ENCODE measurements around the gene AIFM2. TPM values are rescaled to one million over a fixed set of nuclear protein-coding genes. Genes with fewer than 3 reads are reported as not detected.

The AIFM2 gene
- total and polyA plus RNA-seq, 3 donors from 2014 or later, result 7.1 to 9.7 (median 7.1) TPM

DNA sequence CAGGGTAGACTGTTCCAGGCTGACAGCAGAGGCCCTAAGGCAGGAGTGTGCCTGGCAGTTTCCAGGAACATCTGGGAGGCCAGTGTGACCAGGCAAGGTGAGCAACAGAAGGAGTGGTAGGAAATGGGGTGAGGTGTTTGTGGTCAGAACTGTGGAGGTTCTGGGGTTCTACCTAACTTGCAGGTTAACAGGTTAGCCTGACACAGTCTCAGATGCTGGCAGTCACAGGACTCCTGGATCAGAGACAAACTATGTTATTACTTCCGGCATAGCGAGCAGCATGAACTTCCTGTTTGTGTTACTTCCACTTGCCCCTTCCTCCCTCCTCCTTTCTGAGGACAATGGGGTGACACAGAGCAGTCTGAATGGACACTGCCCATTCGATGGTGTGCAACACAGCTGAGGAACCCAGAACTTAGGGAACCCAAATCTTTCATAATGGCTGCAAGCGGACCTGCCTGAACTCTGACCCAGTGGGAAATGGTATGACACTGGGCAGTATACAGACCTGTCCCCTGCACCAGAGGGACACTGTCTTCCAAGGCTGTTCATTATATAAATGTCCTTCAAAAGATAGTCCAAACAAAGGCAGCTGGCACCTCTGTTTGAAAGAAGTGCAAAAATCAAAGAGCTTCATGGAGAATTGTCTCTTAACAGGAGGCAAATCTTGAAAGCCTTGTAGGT is 41.6 kb upstream of the AIFM2 start:
- no peaks in the 10 kb centered on the region for H3K27me3 ChIP-seq
- no peaks in the 10 kb centered on the region for H3K9me3 ChIP-seq
- no peak for DNase-seq
- intact Hi-C loops (cut with DNase I; ENCODE audit: low total_unique reads), result no loop called here
- peak overlapping the region in 1 of 2 donors; percentile 15 for H3K27ac ChIP-seq
- peaks cover 3% of the 10 kb centered on the region for H3K4me1 ChIP-seq
- H3K4me3 ChIP-seq, result no peak overlapping the region
- TF ChIP-seq, protein P1, sequence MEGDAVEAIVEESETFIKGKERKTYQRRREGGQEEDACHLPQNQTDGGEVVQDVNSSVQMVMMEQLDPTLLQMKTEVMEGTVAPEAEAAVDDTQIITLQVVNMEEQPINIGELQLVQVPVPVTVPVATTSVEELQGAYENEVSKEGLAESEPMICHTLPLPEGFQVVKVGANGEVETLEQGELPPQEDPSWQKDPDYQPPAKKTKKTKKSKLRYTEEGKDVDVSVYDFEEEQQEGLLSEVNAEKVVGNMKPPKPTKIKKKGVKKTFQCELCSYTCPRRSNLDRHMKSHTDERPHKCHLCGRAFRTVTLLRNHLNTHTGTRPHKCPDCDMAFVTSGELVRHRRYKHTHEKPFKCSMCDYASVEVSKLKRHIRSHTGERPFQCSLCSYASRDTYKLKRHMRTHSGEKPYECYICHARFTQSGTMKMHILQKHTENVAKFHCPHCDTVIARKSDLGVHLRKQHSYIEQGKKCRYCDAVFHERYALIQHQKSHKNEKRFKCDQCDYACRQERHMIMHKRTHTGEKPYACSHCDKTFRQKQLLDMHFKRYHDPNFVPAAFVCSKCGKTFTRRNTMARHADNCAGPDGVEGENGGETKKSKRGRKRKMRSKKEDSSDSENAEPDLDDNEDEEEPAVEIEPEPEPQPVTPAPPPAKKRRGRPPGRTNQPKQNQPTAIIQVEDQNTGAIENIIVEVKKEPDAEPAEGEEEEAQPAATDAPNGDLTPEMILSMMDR (IDR thresholded peaks at IDR 0.05), result no peak
- TF ChIP-seq POLR2A (IDR thresholded peaks at IDR 0.05), result no peak
- no peaks in the 10 kb centered on the region for H3K36me3 ChIP-seq (ENCODE audit: low read depth, missing control alignments)
- 68 to 72% methylated on average over 4 of the region's 4 CpGs for WGBS, 2 donors

DNA sequence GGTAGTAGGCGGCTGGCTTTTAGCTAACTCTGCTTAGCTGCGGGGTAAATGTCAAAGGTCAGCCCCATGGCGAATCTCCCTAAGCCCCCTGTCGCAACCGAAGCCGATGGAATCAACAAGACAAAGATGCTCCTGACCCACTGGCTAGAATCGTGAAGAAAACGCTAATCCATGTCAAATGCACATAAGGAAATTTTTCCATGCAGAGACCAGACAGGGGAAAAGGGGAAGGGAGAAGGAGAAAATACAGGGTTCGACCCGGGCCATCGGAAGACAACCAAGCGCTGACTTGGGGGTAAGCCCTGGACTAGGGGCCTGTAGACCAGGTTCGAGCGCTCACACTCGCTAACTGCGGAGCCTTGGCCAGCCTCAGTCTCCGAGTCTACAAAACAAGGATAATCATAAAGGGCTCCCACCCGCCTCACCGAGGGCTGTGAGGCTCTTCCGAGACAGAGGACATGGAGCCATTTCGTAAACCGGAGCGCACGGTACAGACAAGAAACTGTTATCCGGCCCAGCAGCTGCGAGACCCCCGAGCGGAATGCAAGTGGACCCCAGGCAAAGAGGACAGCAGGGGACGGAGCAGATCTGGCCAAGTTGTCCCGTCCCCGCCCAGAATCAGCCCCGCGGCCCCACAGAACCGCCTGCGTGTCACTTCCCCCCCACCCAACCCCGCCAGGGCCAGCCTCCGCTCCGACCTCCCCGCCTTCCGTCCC is 37.2 kb upstream of the AIFM2 start:
- WGBS, 2 donors, result 0 to 1% methylated on average over 17 to 31 of the region's 40 CpGs
- Histone ChIP-seq H3K4me3 (peak overlapping the region; percentile 80 to 99), H3K27ac (peak overlapping the region; percentile 89 to 96), H3K27me3 (no peaks in the 10 kb centered on the region), H3K36me3 (ENCODE audit: low read depth, missing control alignments) (no peaks in the 10 kb centered on the region), H3K4me1 (peaks cover 17% of the 10 kb centered on the region), H3K9me3 (no peaks in the 10 kb centered on the region)
- TF ChIP-seq POLR2A (IDR thresholded peaks at IDR 0.05), result no peak
- TF ChIP-seq, protein P1 (IDR thresholded peaks at IDR 0.05), result no peak
- no peak for DNase-seq
- intact Hi-C loops (cut with DNase I; ENCODE audit: low total_unique reads), result no loop called here

DNA sequence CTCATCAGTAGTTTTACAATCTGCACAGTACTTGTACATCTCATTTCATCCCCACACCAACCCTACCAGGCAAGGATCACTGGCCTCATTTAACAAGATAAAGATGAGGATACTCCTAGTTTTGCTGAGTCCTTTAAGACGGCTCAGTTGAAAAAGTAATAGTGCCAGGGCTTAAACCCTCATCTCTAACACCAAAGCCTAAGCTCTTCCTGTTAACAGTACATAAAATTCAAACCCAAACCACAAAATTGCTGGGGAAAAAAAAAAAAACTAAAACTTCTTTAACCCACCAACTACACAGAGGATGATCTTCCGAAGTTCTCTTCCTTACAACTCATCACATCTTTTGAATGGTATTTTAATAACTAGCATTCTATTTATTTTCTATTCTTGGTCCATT is 36.4 kb upstream of the AIFM2 start:
- TF ChIP-seq POLR2A (IDR thresholded peaks at IDR 0.05), result no peak
- TF ChIP-seq, protein P1 (IDR thresholded peaks at IDR 0.05), result no peak
- H3K4me3 ChIP-seq, result peak overlapping the region in 1 of 2 donors; percentile 99
- DNase-seq, result no peak
- H3K9me3 ChIP-seq, result no peaks in the 10 kb centered on the region
- no peaks in the 10 kb centered on the region for H3K36me3 ChIP-seq (ENCODE audit: low read depth, missing control alignments)
- intact Hi-C loops (cut with DNase I; ENCODE audit: low total_unique reads), result no loop called here
- H3K27ac ChIP-seq, result peak overlapping the region in 1 of 2 donors; percentile 89
- H3K27me3 ChIP-seq, result no peaks in the 10 kb centered on the region
- peaks cover 17% of the 10 kb centered on the region for H3K4me1 ChIP-seq
- WGBS, 2 donors, result 10 to 31% methylated on average over 2 of the region's 2 CpGs

DNA sequence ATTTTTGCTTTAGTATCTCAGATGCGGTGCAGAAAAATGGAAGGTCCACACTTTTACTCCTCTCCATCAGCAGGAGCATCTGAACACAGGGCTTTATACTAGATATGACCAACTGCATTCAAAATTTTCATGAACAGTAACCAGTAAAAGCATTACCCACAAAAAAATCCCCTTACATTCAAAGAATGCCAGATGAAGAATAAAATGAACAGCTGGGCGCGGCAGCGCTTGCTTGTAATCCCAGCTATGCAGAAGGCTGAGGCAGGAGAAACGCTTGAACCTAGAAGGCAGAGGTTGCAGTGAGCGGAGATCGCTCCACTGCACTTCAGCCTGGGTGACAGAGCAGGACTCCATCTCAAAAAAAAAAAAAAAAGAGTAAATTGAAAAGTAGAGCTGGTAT is 34.6 kb upstream of the AIFM2 start:
- 89% methylated on average over 7 of the region's 7 CpGs for WGBS, 2 donors
- no peak for DNase-seq
- H3K4me1 ChIP-seq, result peaks cover 17% of the 10 kb centered on the region
- intact Hi-C loops (cut with DNase I; ENCODE audit: low total_unique reads), result no loop called here
- H3K9me3 ChIP-seq, result no peaks in the 10 kb centered on the region
- no peaks in the 10 kb centered on the region for H3K36me3 ChIP-seq (ENCODE audit: low read depth, missing control alignments)
- H3K27ac ChIP-seq, result no peak overlapping the region
- TF ChIP-seq, protein P1 (IDR thresholded peaks at IDR 0.05), result no peak
- no peak for TF ChIP-seq POLR2A (IDR thresholded peaks at IDR 0.05)
- no peak overlapping the region for H3K4me3 ChIP-seq
- no peaks in the 10 kb centered on the region for H3K27me3 ChIP-seq

Data from testis (tissue), 3 donors.